Measurements from ENCODE around the gene RBP3. TPM values are rescaled to one million over a fixed set of nuclear protein-coding genes. Genes with fewer than 3 reads are reported as not detected.

The RBP3 gene
- total and polyA plus RNA-seq, 2 experiments from 2014 or later, result 0.53 to 1.3 TPM

GRCh38 chr10:47334466-47335295 is 13.5 kb upstream of the RBP3 start:
- no peak for DNase-seq (ENCODE audit: low spot score)
- Histone ChIP-seq H3K36me3 (replicated peaks; ENCODE audit: insufficient read depth, low read depth) (no peaks in the 10 kb centered on the region), H3K4me3 (no peak overlapping the region), H3K79me2 (no peaks in the 10 kb centered on the region), H3K9me3 (ENCODE audit: low read depth) (no peaks in the 10 kb centered on the region), H3K4me2 (no peak overlapping the region), H3K9me2 (replicated peaks; ENCODE audit: insufficient read depth) (no peaks in the 10 kb centered on the region), H3K4me1 (ENCODE audit: insufficient read depth) (peaks cover 11% of the 10 kb centered on the region), H3K27ac (no peak overlapping the region), H4K20me1 (ENCODE audit: insufficient read depth, poor library complexity, severe bottlenecking) (no peaks in the 10 kb centered on the region), H2AFZ (no peak overlapping the region), H3K27me3 (no peaks in the 10 kb centered on the region)
- no peak for TF ChIP-seq EZH2phosphoT487 (IDR thresholded peaks at IDR 0.05; ENCODE audit: low read depth, severe bottlenecking, unreplicated experiment)
- no peak for TF ChIP-seq CTCF (IDR thresholded peaks at IDR 0.05; ENCODE audit: poor library complexity)
- no peak for TF ChIP-seq EZH2 (IDR thresholded peaks at IDR 0.05; ENCODE audit: borderline replicate concordance)
- 87% methylated on average over 8 of the region's 8 CpGs for WGBS (ENCODE audit: low lambda C conversion rate, missing lambda C conversion rate)

- Histone ChIP-seq H3K4me1 (ENCODE audit: insufficient read depth) (peaks cover 6% of the 10 kb centered on the region), H3K9me3 (ENCODE audit: low read depth) (no peaks in the 10 kb centered on the region), H2AFZ (no peak overlapping the region), H3K4me3 (no peak overlapping the region), H3K27me3 (no peaks in the 10 kb centered on the region), H3K79me2 (no peaks in the 10 kb centered on the region), H3K9me2 (replicated peaks; ENCODE audit: insufficient read depth) (no peaks in the 10 kb centered on the region), H3K36me3 (replicated peaks; ENCODE audit: insufficient read depth, low read depth) (no peaks in the 10 kb centered on the region), H4K20me1 (ENCODE audit: insufficient read depth, poor library complexity, severe bottlenecking) (no peaks in the 10 kb centered on the region), H3K27ac (no peak overlapping the region), H3K4me2 (no peak overlapping the region)
- no peak for TF ChIP-seq EZH2phosphoT487 (IDR thresholded peaks at IDR 0.05; ENCODE audit: low read depth, severe bottlenecking, unreplicated experiment)
- no peak for TF ChIP-seq CTCF (IDR thresholded peaks at IDR 0.05; ENCODE audit: poor library complexity)
- no peak for TF ChIP-seq EZH2 (IDR thresholded peaks at IDR 0.05; ENCODE audit: borderline replicate concordance)
- no peak for DNase-seq (ENCODE audit: low spot score)
- WGBS (ENCODE audit: low lambda C conversion rate, missing lambda C conversion rate), result 89% methylated on average over 5 of the region's 5 CpGs
These were observed 12.3 kb upstream of the RBP3 start for GRCh38 chr10:47335906-47336305.

- Histone ChIP-seq H3K4me2 (no peak overlapping the region), H3K9me3 (ENCODE audit: low read depth) (no peaks in the 10 kb centered on the region), H3K9me2 (replicated peaks; ENCODE audit: insufficient read depth) (no peaks in the 10 kb centered on the region), H3K27ac (no peak overlapping the region), H3K36me3 (replicated peaks; ENCODE audit: insufficient read depth, low read depth) (no peaks in the 10 kb centered on the region), H4K20me1 (ENCODE audit: insufficient read depth, poor library complexity, severe bottlenecking) (no peaks in the 10 kb centered on the region), H3K4me3 (no peak overlapping the region), H3K79me2 (no peaks in the 10 kb centered on the region), H3K4me1 (ENCODE audit: insufficient read depth) (peaks cover 6% of the 10 kb centered on the region), H2AFZ (no peak overlapping the region), H3K27me3 (no peaks in the 10 kb centered on the region)
- TF ChIP-seq CTCF (IDR thresholded peaks at IDR 0.05; ENCODE audit: poor library complexity), result no peak
- TF ChIP-seq EZH2 (IDR thresholded peaks at IDR 0.05; ENCODE audit: borderline replicate concordance), result no peak
- TF ChIP-seq EZH2phosphoT487 (IDR thresholded peaks at IDR 0.05; ENCODE audit: low read depth, severe bottlenecking, unreplicated experiment), result no peak
- no peak for DNase-seq (ENCODE audit: low spot score)
- 88% methylated on average over 15 of the region's 15 CpGs for WGBS (ENCODE audit: low lambda C conversion rate, missing lambda C conversion rate)
These were observed 11.6 kb upstream of the RBP3 start for GRCh38 chr10:47336387-47337134.

Data from hepatocyte (in vitro differentiated cells).